RWPE2 (cell line): ENCODE results near the gene UTP3.

ENCODE experiments used
- ATAC-seq: fragments of 200-7000 bp; cut with Tn5 transposase; 3 replicates; pipeline ENCODE4 v1.9.1; 2021; ENCODE audit warnings: low read depth
- DNase-seq: peaks from one replicate; pipeline ENCODE4 v3.0.0-alpha.2; 2020; ENCODE audit warnings: low spot score
- H3K27ac ChIP-seq: fragments of 450-650 bp; 2 replicates; pipeline ENCODE4 v1.5.1; 2017; ENCODE audit warnings: mild to moderate bottlenecking; ENCODE audit not compliant: poor library complexity, severe bottlenecking
- H3K27me3 ChIP-seq: fragments of 250-450 bp; sonication (Bioruptor Pico); 2 replicates; pipeline ENCODE4 v1.5.1; 2021; ENCODE audit warnings: mild to moderate bottlenecking, moderate library complexity; ENCODE audit not compliant: insufficient read depth, poor library complexity, severe bottlenecking
- H3K36me3 ChIP-seq: fragments of 250-450 bp; sonication (Bioruptor Pico); 2 replicates; pipeline ENCODE4 v1.5.1; 2020; ENCODE audit warnings: low read depth, mild to moderate bottlenecking, moderate library complexity
- H3K4me1 ChIP-seq: fragments of 250-450 bp; sonication (Bioruptor Pico); 2 replicates; pipeline ENCODE4 v1.5.1; 2021; ENCODE audit warnings: mild to moderate bottlenecking, moderate library complexity; ENCODE audit not compliant: insufficient read depth, poor library complexity, severe bottlenecking
- H3K4me3 ChIP-seq: fragments of 250-450 bp; sonication (Bioruptor Pico); 2 replicates; pipeline ENCODE4 v1.5.1; 2021; ENCODE audit warnings: mild to moderate bottlenecking, moderate library complexity; ENCODE audit not compliant: severe bottlenecking
- H3K9me3 ChIP-seq: fragments of 250-450 bp; sonication (Bioruptor Pico); 2 replicates; pipeline ENCODE4 v1.5.1; 2021; ENCODE audit warnings: mild to moderate bottlenecking, moderate library complexity; ENCODE audit not compliant: severe bottlenecking
- CTCF ChIP-seq: fragments of 450-650 bp; IDR thresholded peaks from one replicate; pipeline ENCODE4 v1.5.1; 2017; ENCODE audit warnings: mild to moderate bottlenecking, moderate library complexity; ENCODE audit not compliant: poor library complexity, severe bottlenecking

The UTP3 gene

GRCh38 chr4:70711599-70711998 is 23.3 kb downstream of the UTP3 start:
- H3K9me3 ChIP-seq, result no peaks in the 10 kb centered on the region
- no peak overlapping the region for H3K4me3 ChIP-seq
- no peaks in the 10 kb centered on the region for H3K27me3 ChIP-seq
- H3K36me3 ChIP-seq, result no peaks in the 10 kb centered on the region
- H3K27ac ChIP-seq, result no peak overlapping the region
- H3K4me1 ChIP-seq, result peaks cover 4% of the 10 kb centered on the region
- ATAC-seq (no peak), DNase-seq (no peak)
- TF ChIP-seq CTCF, result no peak

GRCh38 chr4:70712150-70712549 is 23.8 kb downstream of the UTP3 start:
- Histone ChIP-seq H3K4me1 (peaks cover 4% of the 10 kb centered on the region), H3K27ac (no peak overlapping the region), H3K27me3 (no peaks in the 10 kb centered on the region), H3K4me3 (no peak overlapping the region), H3K9me3 (no peaks in the 10 kb centered on the region), H3K36me3 (no peaks in the 10 kb centered on the region)
- no peak for TF ChIP-seq CTCF
- ATAC-seq, result no peak
- no peak for DNase-seq

GRCh38 chr4:70712604-70713452 is 24.5 kb downstream of the UTP3 start:
- ATAC-seq, result no peak
- peaks cover 4% of the 10 kb centered on the region for H3K4me1 ChIP-seq
- H3K9me3 ChIP-seq, result no peaks in the 10 kb centered on the region
- H3K4me3 ChIP-seq, result no peak overlapping the region
- TF ChIP-seq CTCF, result no peak
- DNase-seq, result no peak
- no peaks in the 10 kb centered on the region for H3K36me3 ChIP-seq
- no peak overlapping the region for H3K27ac ChIP-seq
- H3K27me3 ChIP-seq, result no peaks in the 10 kb centered on the region

GRCh38 chr4:70713453-70714078 is 25.2 kb downstream of the UTP3 start:
- H3K36me3 ChIP-seq, result no peaks in the 10 kb centered on the region
- ATAC-seq (no peak), DNase-seq (no peak)
- H3K27me3 ChIP-seq, result no peaks in the 10 kb centered on the region
- no peaks in the 10 kb centered on the region for H3K9me3 ChIP-seq
- no peak for TF ChIP-seq CTCF
- no peak overlapping the region for H3K27ac ChIP-seq
- no peak overlapping the region for H3K4me3 ChIP-seq
- H3K4me1 ChIP-seq, result peaks cover 4% of the 10 kb centered on the region
